VCaP (cell line): ENCODE measurements around the gene TOGARAM2.

Experiments used
- H3K27ac ChIP-seq: fragments of 450-650 bp; 2 replicates; pipeline ENCODE4 v1.5.1; 2017
- TF ChIP-seq, protein P1 (sequence below): fragments of 450-650 bp; conservative IDR thresholded peaks from 2 replicates; pipeline ENCODE4 v1.5.1; 2017; ENCODE audit warnings: mild to moderate bottlenecking, moderate library complexity

TOGARAM2 gene

GRCh38 chr2:29031046-29031445 is 49.9 kb downstream of the TOGARAM2 start:
- TF ChIP-seq, protein P1, sequence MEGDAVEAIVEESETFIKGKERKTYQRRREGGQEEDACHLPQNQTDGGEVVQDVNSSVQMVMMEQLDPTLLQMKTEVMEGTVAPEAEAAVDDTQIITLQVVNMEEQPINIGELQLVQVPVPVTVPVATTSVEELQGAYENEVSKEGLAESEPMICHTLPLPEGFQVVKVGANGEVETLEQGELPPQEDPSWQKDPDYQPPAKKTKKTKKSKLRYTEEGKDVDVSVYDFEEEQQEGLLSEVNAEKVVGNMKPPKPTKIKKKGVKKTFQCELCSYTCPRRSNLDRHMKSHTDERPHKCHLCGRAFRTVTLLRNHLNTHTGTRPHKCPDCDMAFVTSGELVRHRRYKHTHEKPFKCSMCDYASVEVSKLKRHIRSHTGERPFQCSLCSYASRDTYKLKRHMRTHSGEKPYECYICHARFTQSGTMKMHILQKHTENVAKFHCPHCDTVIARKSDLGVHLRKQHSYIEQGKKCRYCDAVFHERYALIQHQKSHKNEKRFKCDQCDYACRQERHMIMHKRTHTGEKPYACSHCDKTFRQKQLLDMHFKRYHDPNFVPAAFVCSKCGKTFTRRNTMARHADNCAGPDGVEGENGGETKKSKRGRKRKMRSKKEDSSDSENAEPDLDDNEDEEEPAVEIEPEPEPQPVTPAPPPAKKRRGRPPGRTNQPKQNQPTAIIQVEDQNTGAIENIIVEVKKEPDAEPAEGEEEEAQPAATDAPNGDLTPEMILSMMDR: no peak
- H3K27ac ChIP-seq: no peak overlapping the region

DNA sequence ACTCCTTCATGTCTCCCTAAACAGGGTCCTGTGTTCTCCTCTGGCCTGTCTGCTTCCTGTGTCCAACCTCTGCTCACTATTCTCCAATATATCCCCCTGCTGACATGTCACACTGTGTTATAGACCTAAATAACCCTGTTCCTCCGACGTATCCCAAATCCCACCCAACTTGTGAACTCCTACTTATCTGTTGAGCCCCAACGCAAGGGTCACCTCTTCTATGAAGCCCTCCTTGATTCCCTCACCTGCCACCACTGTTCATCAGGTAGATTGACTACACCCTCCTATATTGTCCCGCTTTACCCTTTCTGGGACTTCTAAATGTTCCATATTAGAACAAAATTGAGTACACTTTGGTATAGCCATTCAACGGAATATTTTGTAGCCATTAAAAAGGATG is 51.1 kb downstream of the TOGARAM2 start:
- TF ChIP-seq, protein P1: no peak
- no peak overlapping the region for H3K27ac ChIP-seq

- TF ChIP-seq, protein P1: no peak
- no peak overlapping the region for H3K27ac ChIP-seq
These were observed 52.1 kb downstream of the TOGARAM2 start for GRCh38 chr2:29033172-29033571.

GRCh38 chr2:29033656-29034055 is 52.6 kb downstream of the TOGARAM2 start:
- H3K27ac ChIP-seq: no peak overlapping the region
- TF ChIP-seq, protein P1: no peak

GRCh38 chr2:29035016-29035745 is 54.1 kb downstream of the TOGARAM2 start:
- no peak overlapping the region for H3K27ac ChIP-seq
- TF ChIP-seq, protein P1: no peak

- TF ChIP-seq, protein P1: no peak
- H3K27ac ChIP-seq: no peak overlapping the region
These were observed 58.8 kb downstream of the TOGARAM2 start for GRCh38 chr2:29039718-29040480.

GRCh38 chr2:29040552-29040951 is 59.5 kb downstream of the TOGARAM2 start:
- TF ChIP-seq, protein P1: no peak
- H3K27ac ChIP-seq: no peak overlapping the region
